Stimulated activated CD8-positive, alpha-beta memory T cell treated with anti-CD3 and anti-CD28 coated beads, Interleukin-12 subunit alpha, Interleukin-12 subunit beta, amount 100 ng/mL, for 24 hours (primary cell): ENCODE results near the gene CLCNKB.

Experiments used
- DNase-seq: peaks from one replicate; pipeline ENCODE4 v3.0.0-alpha.2; 2020; ENCODE audit errors: extremely low read depth

CLCNKB gene

DNA sequence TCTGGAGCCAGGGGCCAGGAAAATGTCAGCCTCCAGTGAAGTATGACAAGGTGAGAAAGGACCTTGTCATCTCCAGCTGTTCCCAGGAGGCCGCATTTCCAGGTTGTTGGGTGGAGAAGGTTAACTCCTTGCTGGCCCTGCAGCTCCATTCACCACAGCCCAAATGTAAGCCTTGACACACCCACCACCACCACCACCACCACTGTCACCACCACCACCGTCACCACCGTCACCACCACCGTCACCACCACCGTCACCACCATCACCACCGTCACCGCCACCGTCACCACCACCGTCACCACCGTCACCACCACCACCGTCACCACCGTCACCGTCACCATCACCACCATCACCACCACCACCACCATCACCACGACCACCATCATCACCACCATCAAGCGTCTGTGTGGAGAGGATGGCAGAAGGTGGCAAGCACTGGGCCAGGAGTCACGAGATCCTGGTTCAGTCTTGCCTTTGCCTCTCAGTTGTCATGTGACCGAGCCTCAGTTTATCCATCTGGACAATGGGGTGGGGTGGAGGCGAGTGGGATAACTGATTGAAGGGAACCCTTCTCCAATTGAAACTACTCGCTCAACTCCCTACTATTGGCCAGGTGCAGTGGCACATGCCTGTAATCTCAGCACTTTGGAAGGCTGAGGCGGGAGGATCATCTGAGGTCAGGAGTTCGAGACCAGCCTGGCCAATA, 51.0 kb downstream of the CLCNKB start:
- DNase-seq: no peak

GRCh38 chr1:16095447-16095846, 51.9 kb downstream of the CLCNKB start:
- DNase-seq: no peak

- no peak for DNase-seq
Measured at GRCh38 chr1:16099412-16099811, 55.8 kb downstream of the CLCNKB start.

DNA sequence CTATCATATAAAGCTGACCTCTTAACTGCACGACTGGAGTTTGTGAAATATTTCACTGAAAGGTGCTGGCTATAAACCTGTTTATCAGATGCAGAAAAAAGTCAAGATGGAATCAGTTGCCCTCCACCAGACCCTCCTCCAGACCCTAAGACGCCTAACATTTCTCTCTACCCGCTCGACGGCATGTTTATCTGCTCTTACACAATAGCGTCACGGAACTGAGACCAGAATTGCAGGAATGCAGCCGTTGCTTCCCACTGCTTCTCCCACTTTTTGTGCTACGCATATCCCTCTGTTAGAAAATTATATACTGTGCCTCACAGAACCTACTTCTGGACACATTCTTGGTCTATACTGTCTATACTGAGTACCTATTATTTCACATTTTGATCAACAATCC, 58.0 kb downstream of the CLCNKB start:
- no peak for DNase-seq
